ENCODE results near the gene PI4K2A.

DNA sequence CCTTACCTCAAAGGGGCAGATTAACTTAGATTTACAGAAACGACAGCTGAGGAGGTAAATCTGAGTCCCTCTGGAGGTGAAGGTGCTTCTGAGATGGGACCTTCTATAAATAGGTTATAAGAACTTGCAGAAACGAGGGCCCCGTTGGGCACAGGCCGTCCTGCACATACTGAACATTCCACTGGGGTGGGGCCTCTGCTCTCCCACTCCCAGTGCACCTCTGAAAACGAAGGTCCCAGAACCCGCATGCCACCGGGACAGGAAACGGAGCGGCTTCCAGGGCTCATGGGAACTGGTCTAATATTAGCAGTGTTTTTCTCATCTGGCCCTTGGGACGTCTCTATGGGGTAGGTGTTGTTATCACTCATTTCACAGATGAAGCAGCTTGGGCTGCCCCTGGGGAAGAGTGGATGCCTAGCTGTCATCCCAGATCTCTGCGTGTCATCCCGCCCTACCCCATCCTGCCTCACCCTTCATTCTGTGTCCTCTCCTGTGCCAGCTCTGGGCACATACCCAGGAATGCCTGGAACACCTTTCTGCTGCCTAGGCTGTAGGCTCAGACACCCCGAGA lies 31.4 kb upstream of the PI4K2A start:
- TF ChIP-seq, protein P1, sequence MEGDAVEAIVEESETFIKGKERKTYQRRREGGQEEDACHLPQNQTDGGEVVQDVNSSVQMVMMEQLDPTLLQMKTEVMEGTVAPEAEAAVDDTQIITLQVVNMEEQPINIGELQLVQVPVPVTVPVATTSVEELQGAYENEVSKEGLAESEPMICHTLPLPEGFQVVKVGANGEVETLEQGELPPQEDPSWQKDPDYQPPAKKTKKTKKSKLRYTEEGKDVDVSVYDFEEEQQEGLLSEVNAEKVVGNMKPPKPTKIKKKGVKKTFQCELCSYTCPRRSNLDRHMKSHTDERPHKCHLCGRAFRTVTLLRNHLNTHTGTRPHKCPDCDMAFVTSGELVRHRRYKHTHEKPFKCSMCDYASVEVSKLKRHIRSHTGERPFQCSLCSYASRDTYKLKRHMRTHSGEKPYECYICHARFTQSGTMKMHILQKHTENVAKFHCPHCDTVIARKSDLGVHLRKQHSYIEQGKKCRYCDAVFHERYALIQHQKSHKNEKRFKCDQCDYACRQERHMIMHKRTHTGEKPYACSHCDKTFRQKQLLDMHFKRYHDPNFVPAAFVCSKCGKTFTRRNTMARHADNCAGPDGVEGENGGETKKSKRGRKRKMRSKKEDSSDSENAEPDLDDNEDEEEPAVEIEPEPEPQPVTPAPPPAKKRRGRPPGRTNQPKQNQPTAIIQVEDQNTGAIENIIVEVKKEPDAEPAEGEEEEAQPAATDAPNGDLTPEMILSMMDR (IDR thresholded peaks at IDR 0.05; ENCODE audit: poor library complexity, severe bottlenecking), result no peak
- TF ChIP-seq EP300 (conservative IDR thresholded peaks at IDR 0.05; ENCODE audit: poor library complexity, severe bottlenecking) (no peak), EZH2 (IDR thresholded peaks at IDR 0.05; ENCODE audit: borderline replicate concordance, insufficient read depth, low read length, poor library complexity, severe bottlenecking) (no peak), MXI1 (conservative IDR thresholded peaks at IDR 0.05; ENCODE audit: poor library complexity, severe bottlenecking) (no peak), POLR2AphosphoS5 (IDR thresholded peaks at IDR 0.05) (no peak), RAD21 (conservative IDR thresholded peaks at IDR 0.05) (no peak), TAF1 (IDR thresholded peaks at IDR 0.05; ENCODE audit: low read depth) (no peak)
- TF ChIP-seq, protein P2, sequence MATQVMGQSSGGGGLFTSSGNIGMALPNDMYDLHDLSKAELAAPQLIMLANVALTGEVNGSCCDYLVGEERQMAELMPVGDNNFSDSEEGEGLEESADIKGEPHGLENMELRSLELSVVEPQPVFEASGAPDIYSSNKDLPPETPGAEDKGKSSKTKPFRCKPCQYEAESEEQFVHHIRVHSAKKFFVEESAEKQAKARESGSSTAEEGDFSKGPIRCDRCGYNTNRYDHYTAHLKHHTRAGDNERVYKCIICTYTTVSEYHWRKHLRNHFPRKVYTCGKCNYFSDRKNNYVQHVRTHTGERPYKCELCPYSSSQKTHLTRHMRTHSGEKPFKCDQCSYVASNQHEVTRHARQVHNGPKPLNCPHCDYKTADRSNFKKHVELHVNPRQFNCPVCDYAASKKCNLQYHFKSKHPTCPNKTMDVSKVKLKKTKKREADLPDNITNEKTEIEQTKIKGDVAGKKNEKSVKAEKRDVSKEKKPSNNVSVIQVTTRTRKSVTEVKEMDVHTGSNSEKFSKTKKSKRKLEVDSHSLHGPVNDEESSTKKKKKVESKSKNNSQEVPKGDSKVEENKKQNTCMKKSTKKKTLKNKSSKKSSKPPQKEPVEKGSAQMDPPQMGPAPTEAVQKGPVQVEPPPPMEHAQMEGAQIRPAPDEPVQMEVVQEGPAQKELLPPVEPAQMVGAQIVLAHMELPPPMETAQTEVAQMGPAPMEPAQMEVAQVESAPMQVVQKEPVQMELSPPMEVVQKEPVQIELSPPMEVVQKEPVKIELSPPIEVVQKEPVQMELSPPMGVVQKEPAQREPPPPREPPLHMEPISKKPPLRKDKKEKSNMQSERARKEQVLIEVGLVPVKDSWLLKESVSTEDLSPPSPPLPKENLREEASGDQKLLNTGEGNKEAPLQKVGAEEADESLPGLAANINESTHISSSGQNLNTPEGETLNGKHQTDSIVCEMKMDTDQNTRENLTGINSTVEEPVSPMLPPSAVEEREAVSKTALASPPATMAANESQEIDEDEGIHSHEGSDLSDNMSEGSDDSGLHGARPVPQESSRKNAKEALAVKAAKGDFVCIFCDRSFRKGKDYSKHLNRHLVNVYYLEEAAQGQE (IDR thresholded peaks at IDR 0.05; ENCODE audit: borderline replicate concordance), result no peak

Measured in neural cell (in vitro differentiated cells).